A204.1 (cell line): ENCODE data around the gene NKAIN2.
A peak's percentile ranks its signal among the peaks of the same experiment; 100 is the strongest.

Experiments used
- FAIRE-seq: peaks from 2 replicates; lab custom pipeline; 2012; peaks lifted over from hg19 to GRCh38; lab: Jason Lieb, UNC

Gene NKAIN2

GRCh38 chr6:123808556-123808955 lies 4.9 kb downstream of the NKAIN2 start:
- FAIRE-seq = no peak

GRCh38 chr6:123810214-123810613 lies 6.5 kb downstream of the NKAIN2 start:
- no peak for FAIRE-seq

- FAIRE-seq = no peak
These were observed 7.3 kb downstream of the NKAIN2 start for GRCh38 chr6:123810948-123811347.

GRCh38 chr6:123811378-123811777 lies 7.7 kb downstream of the NKAIN2 start:
- no peak for FAIRE-seq

GRCh38 chr6:123812621-123813020 lies 9.0 kb downstream of the NKAIN2 start:
- FAIRE-seq = no peak

- FAIRE-seq = no peak
These were observed 17.4 kb downstream of the NKAIN2 start for GRCh38 chr6:123821112-123821511.

- no peak for FAIRE-seq
These were observed 25.8 kb downstream of the NKAIN2 start for GRCh38 chr6:123829302-123829953.

- FAIRE-seq = no peak
These were observed 26.5 kb downstream of the NKAIN2 start for GRCh38 chr6:123830120-123830519.

- no peak for FAIRE-seq
These were observed 35.0 kb downstream of the NKAIN2 start for GRCh38 chr6:123838505-123839234.

- no peak for FAIRE-seq
These were observed 37.6 kb downstream of the NKAIN2 start for GRCh38 chr6:123841067-123841896.

GRCh38 chr6:123844011-123844410 lies 40.3 kb downstream of the NKAIN2 start:
- no peak for FAIRE-seq

GRCh38 chr6:123848347-123848746 lies 44.7 kb downstream of the NKAIN2 start:
- no peak for FAIRE-seq

- no peak for FAIRE-seq
These were observed 45.7 kb downstream of the NKAIN2 start for GRCh38 chr6:123849406-123849805.

GRCh38 chr6:123850555-123850954 lies 46.9 kb downstream of the NKAIN2 start:
- no peak for FAIRE-seq

- no peak for FAIRE-seq
These were observed 50.5 kb downstream of the NKAIN2 start for GRCh38 chr6:123854201-123854600.

GRCh38 chr6:123855506-123855905 lies 51.8 kb downstream of the NKAIN2 start:
- no peak for FAIRE-seq

- FAIRE-seq = no peak
These were observed 55.6 kb downstream of the NKAIN2 start for GRCh38 chr6:123859291-123859690.

- FAIRE-seq = no peak
These were observed 65.7 kb downstream of the NKAIN2 start for GRCh38 chr6:123869334-123869733.

GRCh38 chr6:123873974-123874373 lies 70.3 kb downstream of the NKAIN2 start:
- FAIRE-seq = no peak

GRCh38 chr6:123875784-123876183 lies 72.1 kb downstream of the NKAIN2 start:
- FAIRE-seq = peak; percentile 29

- no peak for FAIRE-seq
These were observed 76.1 kb downstream of the NKAIN2 start for GRCh38 chr6:123879749-123880148.

GRCh38 chr6:123888771-123889513 lies 85.3 kb downstream of the NKAIN2 start:
- FAIRE-seq = no peak
